Ectodermal cell (in vitro differentiated cells): Measurements from ENCODE around the gene ANKRD6.

ENCODE experiments used
- H3K27ac ChIP-seq: 2 replicates; pipeline ENCODE4 v1.7.0; 2013; ENCODE audit warnings: mild to moderate bottlenecking, low read depth, low read length; ENCODE audit not compliant: insufficient read depth, poor library complexity, severe bottlenecking
- H3K27me3 ChIP-seq: 2 replicates; pipeline ENCODE4 v1.7.0; 2013; ENCODE audit warnings: mild to moderate bottlenecking, low read length; ENCODE audit not compliant: insufficient read depth, control insufficient read depth, poor library complexity, severe bottlenecking
- H3K36me3 ChIP-seq: one replicate; pipeline ENCODE4 v1.7.0; 2013; ENCODE audit warnings: low read length; ENCODE audit not compliant: control insufficient read depth, insufficient read depth
- H3K4me1 ChIP-seq: one replicate; pipeline ENCODE4 v1.7.0; 2013; ENCODE audit warnings: low read length; ENCODE audit not compliant: control insufficient read depth, insufficient read depth
- H3K4me3 ChIP-seq: 2 replicates; pipeline ENCODE4 v1.7.0; 2013; ENCODE audit warnings: low read depth, low read length, control low read depth; ENCODE audit not compliant: insufficient read depth
- H3K9me3 ChIP-seq: 2 replicates; pipeline ENCODE4 v1.7.0; 2013; ENCODE audit warnings: mild to moderate bottlenecking, low read length, moderate library complexity; ENCODE audit not compliant: control insufficient read depth
- WGBS, 2 experiments: methylation state at CpG; one replicate each; pipeline ENCODE4 v1.1.7; 2013; ENCODE audit warnings: missing lambda C conversion rate in 2 of 2; 5-methylcytosine and 5-hydroxymethylcytosine counted together

ANKRD6 gene

DNA sequence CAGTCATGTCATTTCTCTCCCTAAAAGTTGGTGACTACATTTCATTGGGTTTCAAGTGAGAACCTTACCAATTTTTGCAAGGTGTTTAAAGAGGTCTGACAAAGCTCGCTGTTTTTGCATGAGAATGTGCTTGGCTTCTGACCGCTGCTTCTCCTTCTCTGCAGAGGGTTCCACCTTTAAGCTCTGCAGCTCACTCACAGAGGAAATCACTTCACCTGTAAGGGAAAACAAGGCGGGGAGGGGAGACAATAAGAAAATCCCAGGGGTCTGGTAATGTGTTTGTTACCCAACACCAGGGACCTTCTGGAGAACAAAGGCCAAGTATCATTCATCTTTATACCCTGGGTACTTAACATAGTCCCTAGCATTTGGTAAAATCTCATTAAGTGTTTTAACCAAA, 245.6 kb downstream of the ANKRD6 start:
- Histone ChIP-seq H3K4me1 (no peaks in the 10 kb centered on the region), H3K9me3 (no peaks in the 10 kb centered on the region), H3K36me3 (peaks cover 61% of the 10 kb centered on the region), H3K4me3 (no peak overlapping the region), H3K27ac (no peak overlapping the region), H3K27me3 (no peaks in the 10 kb centered on the region)
- 60 to 83% methylated on average over 2 to 3 of the region's 3 CpGs for WGBS, 2 experiments

DNA sequence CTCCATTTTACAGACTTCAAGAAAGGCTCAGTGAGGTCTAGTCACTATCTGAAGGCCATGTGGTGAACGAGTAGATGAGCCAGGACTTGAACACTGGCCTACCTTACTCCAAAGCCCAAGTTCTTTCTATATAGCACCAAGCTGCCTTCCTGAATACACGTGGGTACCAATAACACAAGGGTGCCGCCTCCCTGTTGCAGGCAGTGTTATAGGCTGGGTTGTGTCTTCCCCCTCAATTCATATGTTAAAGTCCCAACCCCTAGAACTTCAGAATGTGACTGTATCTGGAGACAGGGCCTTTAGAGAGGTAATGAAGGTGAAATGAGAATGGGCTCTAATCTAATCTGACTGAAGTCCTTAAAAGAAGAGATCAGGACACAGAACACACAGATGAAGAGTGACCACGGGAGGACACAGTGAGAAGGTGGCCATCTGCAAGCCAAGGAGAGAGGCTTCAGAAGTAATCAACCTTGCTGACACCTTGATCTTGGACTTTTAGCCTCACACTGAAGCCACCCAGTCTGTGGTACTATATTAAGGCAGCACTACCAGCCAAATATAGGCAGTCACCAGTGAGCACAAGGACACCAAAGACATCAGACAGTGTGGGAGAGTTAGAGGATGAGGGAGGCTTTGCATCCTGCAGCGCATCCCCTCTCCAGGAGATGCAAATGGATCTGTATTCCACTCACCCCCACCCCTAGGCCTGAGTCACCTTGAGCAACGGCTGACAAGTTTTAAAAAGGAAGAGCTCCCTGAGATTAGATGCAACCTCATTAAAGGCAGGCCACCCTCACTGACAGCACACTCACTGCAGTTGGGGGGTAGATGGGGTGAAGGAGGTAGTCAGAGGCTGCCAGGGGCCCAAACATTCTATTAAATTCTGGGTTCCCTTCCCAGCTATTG, 246.5 kb downstream of the ANKRD6 start:
- Histone ChIP-seq H3K9me3 (no peaks in the 10 kb centered on the region), H3K4me3 (no peak overlapping the region), H3K36me3 (peaks cover 62% of the 10 kb centered on the region), H3K27ac (no peak overlapping the region), H3K4me1 (no peaks in the 10 kb centered on the region), H3K27me3 (no peaks in the 10 kb centered on the region)
- 62 to 65% methylated on average over 5 to 6 of the region's 6 CpGs for WGBS, 2 experiments

DNA sequence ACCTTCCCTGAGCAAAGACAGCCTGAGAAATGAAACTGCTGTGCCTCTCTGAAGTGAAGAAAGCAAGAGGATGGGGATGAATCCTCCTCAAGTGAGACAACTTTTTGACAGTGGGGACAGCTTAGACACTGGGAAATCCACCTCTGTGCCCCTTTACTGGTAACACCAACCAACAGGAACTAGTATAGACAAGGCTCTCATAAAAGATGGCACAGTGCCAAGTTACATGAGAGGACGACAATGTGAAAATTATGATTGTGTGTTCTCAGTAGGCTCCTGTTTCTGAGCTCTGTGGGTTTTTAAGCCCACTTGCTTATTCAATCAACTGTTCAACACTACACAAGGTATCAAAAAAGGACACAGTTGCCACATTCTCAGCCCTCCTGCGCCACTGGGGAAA, 247.2 kb downstream of the ANKRD6 start:
- Histone ChIP-seq H3K36me3 (peaks cover 63% of the 10 kb centered on the region), H3K9me3 (no peaks in the 10 kb centered on the region), H3K4me1 (no peaks in the 10 kb centered on the region), H3K4me3 (no peak overlapping the region), H3K27me3 (no peaks in the 10 kb centered on the region), H3K27ac (no peak overlapping the region)
- WGBS, 2 experiments = 88 to 97% methylated on average over 2 of the region's 2 CpGs

DNA sequence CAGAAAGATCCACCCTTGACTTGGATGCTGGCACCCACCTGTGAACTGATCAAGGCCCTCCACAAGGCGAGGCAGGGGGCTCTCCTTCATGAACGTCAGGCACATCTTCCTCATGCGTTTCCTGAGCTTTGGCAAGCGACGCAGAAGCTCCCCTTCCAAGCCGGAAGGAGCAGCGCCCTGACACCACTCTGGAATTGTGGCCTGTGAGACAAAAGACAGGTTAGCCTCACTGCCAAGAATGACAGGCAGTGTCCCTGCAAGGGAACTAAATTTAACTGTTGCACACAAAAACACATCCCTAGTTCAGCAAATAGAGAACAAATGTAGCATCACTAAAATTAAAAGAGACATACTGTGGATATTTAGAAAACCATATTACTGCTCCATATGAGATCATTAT, 247.6 kb downstream of the ANKRD6 start:
- Histone ChIP-seq H3K27ac (no peak overlapping the region), H3K4me3 (no peak overlapping the region), H3K4me1 (no peaks in the 10 kb centered on the region), H3K36me3 (peaks cover 62% of the 10 kb centered on the region), H3K27me3 (no peaks in the 10 kb centered on the region), H3K9me3 (no peaks in the 10 kb centered on the region)
- 88 to 91% methylated on average over 7 of the region's 7 CpGs for WGBS, 2 experiments

DNA sequence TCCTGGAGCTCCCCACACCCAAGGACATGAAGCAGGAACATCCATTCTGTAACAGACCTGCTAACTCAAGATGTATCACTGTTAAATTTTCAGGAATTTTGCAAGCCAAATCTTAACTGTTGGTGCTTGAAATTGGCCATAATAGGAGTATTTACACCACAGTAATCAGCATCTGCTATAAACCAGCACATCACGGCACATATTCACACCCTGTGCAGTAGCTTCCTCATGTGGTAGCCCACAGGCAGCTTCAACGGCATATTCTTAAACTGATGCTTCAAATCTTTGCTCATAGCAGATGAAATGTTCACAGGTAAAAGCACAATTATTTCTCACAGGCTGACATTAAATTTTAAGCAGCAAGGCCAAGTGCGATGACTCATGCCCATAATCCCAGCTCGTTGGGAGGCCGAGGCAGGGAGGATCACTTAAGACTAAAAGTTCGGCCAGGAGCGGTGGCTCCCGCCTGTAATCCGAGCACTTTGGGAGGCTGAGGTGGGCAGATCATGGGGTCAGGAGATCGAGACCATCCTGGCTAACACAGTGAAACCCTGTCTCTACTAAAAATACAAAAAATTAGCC, 249.1 kb downstream of the ANKRD6 start:
- Histone ChIP-seq H3K9me3 (no peaks in the 10 kb centered on the region), H3K4me1 (no peaks in the 10 kb centered on the region), H3K4me3 (no peak overlapping the region), H3K36me3 (peaks cover 60% of the 10 kb centered on the region), H3K27me3 (no peaks in the 10 kb centered on the region), H3K27ac (no peak overlapping the region)
- WGBS, 2 experiments = 95 to 96% methylated on average over 10 of the region's 10 CpGs

DNA sequence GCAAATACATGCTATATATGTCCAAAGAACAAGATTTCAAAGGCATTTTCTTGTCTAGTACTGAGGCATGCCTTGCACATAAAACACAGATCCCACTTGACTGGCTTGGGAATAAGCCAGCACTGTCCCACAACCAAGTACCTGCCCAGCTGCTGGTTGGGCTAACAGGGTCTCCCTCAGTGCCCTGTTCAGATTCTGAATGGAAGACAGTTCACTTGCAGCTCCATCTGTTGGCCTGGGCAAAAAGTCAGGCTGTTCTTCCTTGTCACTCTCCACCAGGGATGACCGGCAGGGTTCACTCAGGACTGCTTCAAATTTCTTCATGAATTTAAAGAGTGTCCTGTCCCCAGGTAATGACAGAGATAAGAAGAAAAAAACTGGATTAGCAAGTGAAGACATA, 250.0 kb downstream of the ANKRD6 start:
- Histone ChIP-seq H3K36me3 (peaks cover 63% of the 10 kb centered on the region), H3K4me1 (no peaks in the 10 kb centered on the region), H3K27me3 (no peaks in the 10 kb centered on the region), H3K9me3 (no peaks in the 10 kb centered on the region), H3K27ac (no peak overlapping the region), H3K4me3 (no peak overlapping the region)
- 82 to 100% methylated on average over 1 of the region's 1 CpG for WGBS, 2 experiments
